Measurements from ENCODE around the gene ZNF614. TPM values are rescaled to one million over a fixed set of nuclear protein-coding genes. Genes with fewer than 3 reads are reported as not detected.

The ZNF614 gene
- total and polyA plus RNA-seq, 9 of the 15 experiments (the other 6 are each of a cell fraction or from before 2014, with no cell fraction given): 4.9 to 16.3 (median 11.4) TPM

DNA sequence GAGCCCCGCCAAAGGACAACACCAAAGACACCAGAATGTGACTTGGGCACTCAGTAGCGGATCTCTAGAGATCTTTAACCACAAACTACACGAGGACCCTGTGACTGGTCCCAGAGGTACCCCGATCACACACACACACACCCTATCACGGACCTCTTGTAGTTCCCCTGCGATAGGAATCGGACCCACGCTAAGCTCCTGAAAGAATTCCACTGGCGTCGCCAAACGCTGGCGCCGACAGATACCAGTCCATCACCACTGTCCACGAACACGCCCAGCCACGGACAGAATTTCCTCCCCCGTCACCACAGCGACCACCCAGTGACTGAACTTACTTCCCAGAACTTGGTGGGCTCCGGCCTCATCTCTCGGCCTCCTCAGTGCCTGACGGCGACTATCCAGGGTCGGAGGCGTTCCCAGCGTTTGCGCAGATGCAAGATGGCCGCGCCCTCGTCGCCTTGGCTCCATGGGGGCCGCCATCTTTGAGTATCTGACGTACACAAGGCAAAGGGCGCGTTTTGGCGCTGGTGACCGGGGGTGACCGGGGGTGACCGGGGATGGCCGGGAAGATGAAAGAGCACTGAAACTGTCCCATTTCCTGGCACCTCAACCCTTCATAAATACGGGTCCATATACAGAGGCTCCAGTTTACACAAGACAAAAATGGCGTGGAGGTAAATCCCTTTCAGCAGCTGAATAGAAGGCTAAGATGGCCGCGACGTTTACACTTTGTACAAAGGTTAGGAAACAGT is 20.2 kb downstream of the ZNF614 start, which contains the start of gene ZNF615 (continued):
- TF ChIP-seq HDAC3 (IDR thresholded peaks at IDR 0.05; ENCODE audit: borderline replicate concordance, partially characterized antibody) (no peak), MIER1 (IDR thresholded peaks at IDR 0.05; ENCODE audit: low read depth) (no peak), SRSF9 (IDR thresholded peaks at IDR 0.05; ENCODE audit: borderline replicate concordance, low read depth, low read length) (no peak), ZNF217 (CRISPR knock-in tag; IDR thresholded peaks at IDR 0.05) (no peak), DDX20 (tag; IDR thresholded peaks at IDR 0.05; ENCODE audit: low read depth) (no peak), ZNF146 (CRISPR knock-in tag; IDR thresholded peaks at IDR 0.05; ENCODE audit: unreplicated experiment) (no peak), WHSC1 (IDR thresholded peaks at IDR 0.05; ENCODE audit: low read length) (no peak), SNIP1 (IDR thresholded peaks at IDR 0.05; ENCODE audit: low read depth) (no peak), STAT6 (CRISPR knock-in tag; IDR thresholded peaks at IDR 0.05) (no peak), ZBTB33 (CRISPR knock-in tag; IDR thresholded peaks at IDR 0.05) (no peak; the same call in 1 of the 2 replicates), ZBTB7A (IDR thresholded peaks at IDR 0.05; ENCODE audit: borderline replicate concordance, control insufficient read depth, low read depth, low read length) (peak; percentile 57; the same call in 1 of the 2 replicates), ZNF121 (CRISPR knock-in tag; conservative IDR thresholded peaks at IDR 0.05) (no peak)
- TF ChIP-seq, protein P1, sequence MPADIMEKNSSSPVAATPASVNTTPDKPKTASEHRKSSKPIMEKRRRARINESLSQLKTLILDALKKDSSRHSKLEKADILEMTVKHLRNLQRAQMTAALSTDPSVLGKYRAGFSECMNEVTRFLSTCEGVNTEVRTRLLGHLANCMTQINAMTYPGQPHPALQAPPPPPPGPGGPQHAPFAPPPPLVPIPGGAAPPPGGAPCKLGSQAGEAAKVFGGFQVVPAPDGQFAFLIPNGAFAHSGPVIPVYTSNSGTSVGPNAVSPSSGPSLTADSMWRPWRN (IDR thresholded peaks at IDR 0.05; ENCODE audit: low read depth): no peak
- TF ChIP-seq, protein P2, sequence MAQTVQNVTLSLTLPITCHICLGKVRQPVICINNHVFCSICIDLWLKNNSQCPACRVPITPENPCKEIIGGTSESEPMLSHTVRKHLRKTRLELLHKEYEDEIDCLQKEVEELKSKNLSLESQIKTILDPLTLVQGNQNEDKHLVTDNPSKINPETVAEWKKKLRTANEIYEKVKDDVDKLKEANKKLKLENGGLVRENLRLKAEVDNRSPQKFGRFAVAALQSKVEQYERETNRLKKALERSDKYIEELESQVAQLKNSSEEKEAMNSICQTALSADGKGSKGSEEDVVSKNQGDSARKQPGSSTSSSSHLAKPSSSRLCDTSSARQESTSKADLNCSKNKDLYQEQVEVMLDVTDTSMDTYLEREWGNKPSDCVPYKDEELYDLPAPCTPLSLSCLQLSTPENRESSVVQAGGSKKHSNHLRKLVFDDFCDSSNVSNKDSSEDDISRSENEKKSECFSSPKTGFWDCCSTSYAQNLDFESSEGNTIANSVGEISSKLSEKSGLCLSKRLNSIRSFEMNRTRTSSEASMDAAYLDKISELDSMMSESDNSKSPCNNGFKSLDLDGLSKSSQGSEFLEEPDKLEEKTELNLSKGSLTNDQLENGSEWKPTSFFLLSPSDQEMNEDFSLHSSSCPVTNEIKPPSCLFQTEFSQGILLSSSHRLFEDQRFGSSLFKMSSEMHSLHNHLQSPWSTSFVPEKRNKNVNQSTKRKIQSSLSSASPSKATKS (CRISPR knock-in tag; IDR thresholded peaks at IDR 0.05): no peak

Measured in K562 (cell line).